ENCODE data around the gene RPS6KA2. TPM values are rescaled to one million over a fixed set of nuclear protein-coding genes. Genes with fewer than 3 reads are reported as not detected.

Gene RPS6KA2
- polyA plus RNA-seq, 1 donor (not counting 4 experiments of a cell fraction or from before 2014, with no cell fraction given), result 8.2 TPM

- Histone ChIP-seq H3K9me1 (ENCODE audit: control insufficient read depth, extremely low read depth, insufficient read depth, low read length) (no peaks in the 10 kb centered on the region), H3K9ac (ENCODE audit: control insufficient read depth, extremely low read depth, insufficient read depth, low read length) (no peak overlapping the region), H3K27ac (ENCODE audit: control insufficient read depth, insufficient read depth, low read length) (no peak overlapping the region), H3K27me3 (ENCODE audit: control insufficient read depth, extremely low read depth, insufficient read depth, low read length) (peaks cover 3% of the 10 kb centered on the region), H3K79me2 (ENCODE audit: control insufficient read depth, insufficient read depth, low read length) (no peaks in the 10 kb centered on the region), H2AFZ (ENCODE audit: control insufficient read depth, low read length) (peak overlapping the region; percentile 78), H4K20me1 (ENCODE audit: control insufficient read depth, extremely low read depth, insufficient read depth, low read length) (no peaks in the 10 kb centered on the region), H3K9me3 (ENCODE audit: control insufficient read depth, low read depth, low read length) (no peaks in the 10 kb centered on the region), H3K4me3 (ENCODE audit: control insufficient read depth in 2 of 3, extremely low read depth in 1 of 3, insufficient read depth in 2 of 3, low read depth in 1 of 3, low read length in 3 of 3) (no peak overlapping the region), H3K36me3 (ENCODE audit: control insufficient read depth in 2 of 2, extremely low read depth in 1 of 2, insufficient read depth in 2 of 2, low read length in 2 of 2) (no peaks in the 10 kb centered on the region), H3K4me2 (ENCODE audit: control insufficient read depth, extremely low read depth, insufficient read depth, low read depth, low read length) (peak overlapping the region; percentile 77), H3K4me1 (ENCODE audit: control insufficient read depth, extremely low read depth, insufficient read depth, low read length) (peaks cover 13% of the 10 kb centered on the region)
- FAIRE-seq (no peak), DNase-seq (ENCODE audit: low read depth, low spot score) (no peak)
- dilution Hi-C loops (cut with MboI; ENCODE audit: extremely low pct_ligation_motif_present, low sequenced_read_pairs), result no loop called here
- TF ChIP-seq, protein P1, sequence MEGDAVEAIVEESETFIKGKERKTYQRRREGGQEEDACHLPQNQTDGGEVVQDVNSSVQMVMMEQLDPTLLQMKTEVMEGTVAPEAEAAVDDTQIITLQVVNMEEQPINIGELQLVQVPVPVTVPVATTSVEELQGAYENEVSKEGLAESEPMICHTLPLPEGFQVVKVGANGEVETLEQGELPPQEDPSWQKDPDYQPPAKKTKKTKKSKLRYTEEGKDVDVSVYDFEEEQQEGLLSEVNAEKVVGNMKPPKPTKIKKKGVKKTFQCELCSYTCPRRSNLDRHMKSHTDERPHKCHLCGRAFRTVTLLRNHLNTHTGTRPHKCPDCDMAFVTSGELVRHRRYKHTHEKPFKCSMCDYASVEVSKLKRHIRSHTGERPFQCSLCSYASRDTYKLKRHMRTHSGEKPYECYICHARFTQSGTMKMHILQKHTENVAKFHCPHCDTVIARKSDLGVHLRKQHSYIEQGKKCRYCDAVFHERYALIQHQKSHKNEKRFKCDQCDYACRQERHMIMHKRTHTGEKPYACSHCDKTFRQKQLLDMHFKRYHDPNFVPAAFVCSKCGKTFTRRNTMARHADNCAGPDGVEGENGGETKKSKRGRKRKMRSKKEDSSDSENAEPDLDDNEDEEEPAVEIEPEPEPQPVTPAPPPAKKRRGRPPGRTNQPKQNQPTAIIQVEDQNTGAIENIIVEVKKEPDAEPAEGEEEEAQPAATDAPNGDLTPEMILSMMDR (optimal IDR thresholded peaks at IDR 0.05 in 1 of 3, IDR thresholded peaks at IDR 0.05 in 1 of 3, conservative IDR thresholded peaks at IDR 0.05 in 1 of 3; ENCODE audit: extremely low read depth in 1 of 3, insufficient read depth in 2 of 3, low read length in 3 of 3), result no peak
- TF ChIP-seq EZH2 (IDR thresholded peaks at IDR 0.05; ENCODE audit: low read length), result no peak
Measured at GRCh38 chr6:166639921-166640320, 12.9 kb upstream of the RPS6KA2 start.

DNA sequence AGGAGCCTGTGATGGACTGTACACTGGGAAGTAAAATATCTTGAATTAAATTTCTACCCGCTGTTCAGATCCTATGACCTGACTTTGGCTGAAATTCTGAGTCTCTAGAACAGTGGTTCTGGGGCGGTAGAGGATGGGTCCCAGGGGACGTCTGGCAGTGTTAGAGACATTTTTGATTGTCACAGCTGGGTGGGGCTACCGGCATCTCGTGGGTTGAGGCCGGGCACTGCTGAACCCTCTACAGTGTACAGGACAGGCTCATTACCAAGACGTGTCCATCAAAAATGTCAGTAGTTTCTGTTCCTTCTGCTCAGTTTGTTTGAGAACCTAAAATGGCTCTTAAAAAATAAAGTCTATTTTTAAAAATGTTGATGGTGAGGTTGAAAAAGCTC, 11.5 kb upstream of the RPS6KA2 start:
- no peaks in the 10 kb centered on the region for H3K9me3 ChIP-seq (ENCODE audit: control insufficient read depth, low read depth, low read length)
- no peak overlapping the region for H3K4me2 ChIP-seq (ENCODE audit: control insufficient read depth, extremely low read depth, insufficient read depth, low read depth, low read length)
- no peak overlapping the region for H3K9ac ChIP-seq (ENCODE audit: control insufficient read depth, extremely low read depth, insufficient read depth, low read length)
- no peaks in the 10 kb centered on the region for H3K9me1 ChIP-seq (ENCODE audit: control insufficient read depth, extremely low read depth, insufficient read depth, low read length)
- dilution Hi-C loops (cut with MboI; ENCODE audit: extremely low pct_ligation_motif_present, low sequenced_read_pairs), result no loop called here
- H3K4me3 ChIP-seq (ENCODE audit: control insufficient read depth in 2 of 3, extremely low read depth in 1 of 3, insufficient read depth in 2 of 3, low read depth in 1 of 3, low read length in 3 of 3), result no peak overlapping the region
- FAIRE-seq, result no peak
- no peak overlapping the region for H3K27ac ChIP-seq (ENCODE audit: control insufficient read depth, insufficient read depth, low read length)
- H3K79me2 ChIP-seq (ENCODE audit: control insufficient read depth, insufficient read depth, low read length), result no peaks in the 10 kb centered on the region
- H4K20me1 ChIP-seq (ENCODE audit: control insufficient read depth, extremely low read depth, insufficient read depth, low read length), result no peaks in the 10 kb centered on the region
- H3K4me1 ChIP-seq (ENCODE audit: control insufficient read depth, extremely low read depth, insufficient read depth, low read length), result peaks cover 13% of the 10 kb centered on the region
- TF ChIP-seq, protein P1 (optimal IDR thresholded peaks at IDR 0.05 in 1 of 3, IDR thresholded peaks at IDR 0.05 in 1 of 3, conservative IDR thresholded peaks at IDR 0.05 in 1 of 3; ENCODE audit: extremely low read depth in 1 of 3, insufficient read depth in 2 of 3, low read length in 3 of 3), result no peak
- TF ChIP-seq EZH2 (IDR thresholded peaks at IDR 0.05; ENCODE audit: low read length), result no peak
- no peaks in the 10 kb centered on the region for H3K36me3 ChIP-seq (ENCODE audit: control insufficient read depth in 2 of 2, extremely low read depth in 1 of 2, insufficient read depth in 2 of 2, low read length in 2 of 2)
- H3K27me3 ChIP-seq (ENCODE audit: control insufficient read depth, extremely low read depth, insufficient read depth, low read length), result peaks cover 3% of the 10 kb centered on the region
- H2AFZ ChIP-seq (ENCODE audit: control insufficient read depth, low read length), result no peak overlapping the region
- no peak for DNase-seq (ENCODE audit: low read depth, low spot score)
